Caco-2 (cell line): Measurements from ENCODE around the gene TCIRG1. TPM values are rescaled to one million over a fixed set of nuclear protein-coding genes. Genes with fewer than 3 reads are reported as not detected.

Source experiments
- BruUV-seq: library from RNA; stranded (reverse); fragments of 400-500 nt; replicated peaks from 2 replicates; lab custom pipeline; 2021; lab: Mats Ljungman, UMichigan
- CTCF ChIA-PET: fragments of 300-600 bp; sonication (Branson Sonifier 250); formaldehyde crosslinking; loops from one replicate; lab custom pipeline; 2022; ENCODE audit warnings: antibody characterized with exemption; lab: Charles Lee
- POLR2A ChIA-PET: fragments of 300-600 bp; sonication (Branson Sonifier 250); formaldehyde crosslinking; loops from one replicate; lab custom pipeline; 2022; ENCODE audit warnings: antibody characterized with exemption; lab: Charles Lee
- DNase-seq, 2 experiments: peaks; one replicate each; pipeline versions ENCODE4 v3.0.0 to v3.0.0-alpha.2; 2020 to 2022
- H3K27me3 ChIP-seq: replicated peaks from 2 replicates; pipeline ENCODE4 v1.6.0; 2011; ENCODE audit warnings: low read length; ENCODE audit not compliant: control insufficient read depth, insufficient read depth
- H3K36me3 ChIP-seq: 2 replicates; pipeline ENCODE4 v1.5.1; 2011; ENCODE audit warnings: low read length; ENCODE audit not compliant: control insufficient read depth, insufficient read depth
- H3K4me1 ChIP-seq: fragments of 250-450 bp; sonication (Bioruptor Pico); 2 replicates; pipeline ENCODE4 v1.5.1; 2020; ENCODE audit warnings: mild to moderate bottlenecking
- H3K4me3 ChIP-seq: 2 replicates; pipeline ENCODE4 v1.5.1; 2011; ENCODE audit warnings: low read depth, mild to moderate bottlenecking, control low read depth, low read length
- H3K9me3 ChIP-seq: fragments of 250-450 bp; sonication (Bioruptor Pico); 2 replicates; pipeline ENCODE4 v1.5.1; 2020; ENCODE audit warnings: mild to moderate bottlenecking, moderate library complexity
- H3K27ac Mint-ChIP-seq: one replicate; pipeline ENCODE4 v1.8.0; 2022; ENCODE audit warnings: mixed read lengths; ENCODE audit not compliant: unreplicated experiment
- H3K27me3 Mint-ChIP-seq: one replicate; pipeline ENCODE4 v1.8.0; 2022; ENCODE audit warnings: mixed read lengths; ENCODE audit not compliant: insufficient read depth, unreplicated experiment
- H3K36me3 Mint-ChIP-seq: one replicate; pipeline ENCODE4 v1.8.0; 2022; ENCODE audit warnings: mild to moderate bottlenecking, mixed read lengths; ENCODE audit not compliant: insufficient read depth, unreplicated experiment
- H3K4me1 Mint-ChIP-seq: one replicate; pipeline ENCODE4 v1.8.0; 2022; ENCODE audit warnings: low read depth, mixed read lengths; ENCODE audit not compliant: unreplicated experiment
- H3K4me3 Mint-ChIP-seq: one replicate; pipeline ENCODE4 v1.8.0; 2022; ENCODE audit warnings: mild to moderate bottlenecking, moderate library complexity, mixed read lengths; ENCODE audit not compliant: unreplicated experiment
- H3K9me3 Mint-ChIP-seq: one replicate; pipeline ENCODE4 v1.8.0; 2022; ENCODE audit warnings: mixed read lengths; ENCODE audit not compliant: unreplicated experiment
- CTCF ChIP-seq, 2 experiments: fragments of 200-600 bp in 1 of 2; IDR thresholded peaks; 1 replicate in 1 of 2; 2 replicates in 1 of 2; pipeline versions ENCODE4 v1.5.1 to v1.8.0; 2011 to 2022; ENCODE audit warnings: antibody characterized with exemption in 1 of 2, control low read depth in 1 of 2, inconsistent platforms in 1 of 2, low read depth in 1 of 2, low read length in 1 of 2, mild to moderate bottlenecking in 1 of 2, moderate library complexity in 1 of 2; ENCODE audit not compliant: insufficient read depth in 1 of 2, severe bottlenecking in 1 of 2, unreplicated experiment in 1 of 2
- intact Hi-C: fragments of 100-400 bp; cut with micrococcal nuclease; formaldehyde crosslinking; loops from one replicate; pipeline ENCODE4 v1.10.0; 2022; ENCODE audit not compliant: unreplicated experiment
- total RNA-seq: library from RNA; stranded (reverse); gene quantifications from 2 replicates; pipeline ENCODE4 v1.2.3, GENCODE V29; 2022

The TCIRG1 gene
- total RNA-seq, 1 experiment from 2014 or later, result 2.7 TPM

GRCh38 chr11:68016161-68016903 lies 22.5 kb upstream of the TCIRG1 start:
- Histone ChIP-seq H3K9me3 (no peaks in the 10 kb centered on the region), H3K4me1 (peaks cover 42% of the 10 kb centered on the region), H3K4me3 (no peak overlapping the region), H3K27me3 (no peaks in the 10 kb centered on the region), H3K36me3 (no peaks in the 10 kb centered on the region)
- no peak overlapping the region for H3K27ac Mint-ChIP-seq
- no peaks in the 10 kb centered on the region for H3K36me3 Mint-ChIP-seq
- DNase-seq, result no peak
- H3K27me3 Mint-ChIP-seq, result no peaks in the 10 kb centered on the region
- H3K9me3 Mint-ChIP-seq, result no peaks in the 10 kb centered on the region
- CTCF ChIA-PET, result interaction anchor here (0.8 kb wide), 1 partner anchor 36 kb away, joined by 3 read pairs; no protein-coding TSS in a partner anchor
- no peak for TF ChIP-seq CTCF (IDR thresholded peaks at IDR 0.05; ENCODE audit: insufficient read depth in 1 of 2, low read depth in 1 of 2, low read length in 1 of 2, severe bottlenecking in 1 of 2, unreplicated experiment in 1 of 2)
- intact Hi-C loops, result no loop called here
- peaks cover 19% of the 10 kb centered on the region for H3K4me1 Mint-ChIP-seq
- POLR2A ChIA-PET, result no interaction called here
- no TSS peak for BruUV-seq
- H3K4me3 Mint-ChIP-seq, result no peak overlapping the region

- intact Hi-C loops, result no loop called here
- Mint-ChIP-seq H3K4me1 (peaks cover 19% of the 10 kb centered on the region), H3K4me3 (no peak overlapping the region), H3K36me3 (no peaks in the 10 kb centered on the region), H3K27ac (no peak overlapping the region), H3K9me3 (no peaks in the 10 kb centered on the region), H3K27me3 (no peaks in the 10 kb centered on the region)
- DNase-seq, result peak; percentile 42 to 75
- BruUV-seq, result no TSS peak
- Histone ChIP-seq H3K4me3 (no peak overlapping the region), H3K27me3 (no peaks in the 10 kb centered on the region), H3K4me1 (peaks cover 35% of the 10 kb centered on the region), H3K9me3 (no peaks in the 10 kb centered on the region), H3K36me3 (no peaks in the 10 kb centered on the region)
- CTCF ChIA-PET, result interaction anchor here (0.8 kb wide), 1 partner anchor 35 kb away, joined by 3 read pairs; no protein-coding TSS in a partner anchor
- TF ChIP-seq CTCF (IDR thresholded peaks at IDR 0.05; ENCODE audit: insufficient read depth in 1 of 2, low read depth in 1 of 2, low read length in 1 of 2, severe bottlenecking in 1 of 2, unreplicated experiment in 1 of 2), result no peak
- POLR2A ChIA-PET, result no interaction called here
These were observed 21.7 kb upstream of the TCIRG1 start for GRCh38 chr11:68016904-68017817.

GRCh38 chr11:68017980-68018729 lies 20.7 kb upstream of the TCIRG1 start:
- no peaks in the 10 kb centered on the region for H3K27me3 Mint-ChIP-seq
- no peaks in the 10 kb centered on the region for H3K27me3 ChIP-seq
- no peaks in the 10 kb centered on the region for H3K36me3 Mint-ChIP-seq
- CTCF ChIA-PET, result no interaction called here
- H3K27ac Mint-ChIP-seq, result no peak overlapping the region
- H3K4me1 Mint-ChIP-seq, result peaks cover 16% of the 10 kb centered on the region
- H3K9me3 ChIP-seq, result no peaks in the 10 kb centered on the region
- no peak for TF ChIP-seq CTCF (IDR thresholded peaks at IDR 0.05; ENCODE audit: insufficient read depth in 1 of 2, low read depth in 1 of 2, low read length in 1 of 2, severe bottlenecking in 1 of 2, unreplicated experiment in 1 of 2)
- DNase-seq, result no peak
- peaks cover 25% of the 10 kb centered on the region for H3K4me1 ChIP-seq
- no TSS peak for BruUV-seq
- POLR2A ChIA-PET, result no interaction called here
- H3K36me3 ChIP-seq, result no peaks in the 10 kb centered on the region
- no peak overlapping the region for H3K4me3 Mint-ChIP-seq
- no peak overlapping the region for H3K4me3 ChIP-seq
- no peaks in the 10 kb centered on the region for H3K9me3 Mint-ChIP-seq
- intact Hi-C loops, result no loop called here
